Stimulated activated naive B cell treated with anti-CD40 and anti-IgM and Interleukin-4, amounts not matched to agents 10 μg/mL and 1 μg/mL and 100 μg/mL, for 72 hours (primary cell): ENCODE measurements around the gene KCNJ1.
A peak's percentile ranks its signal among the peaks of the same experiment; 100 is the strongest.

Experiments used
- ATAC-seq, 2 donors: fragments of 150-1000 bp; cut with Tn5 transposase; replicated peaks; 2 replicates each; pipeline ENCODE4 v1.10.0; 2021; ENCODE audit warnings: moderate library complexity in 1 of 2
- DNase-seq: peaks from one replicate; pipeline ENCODE4 v3.0.0; 2021
- H3K27ac Mint-ChIP-seq: one replicate; pipeline ENCODE4 v1.8.0; 2022; ENCODE audit warnings: mild to moderate bottlenecking, mixed read lengths
- H3K27me3 Mint-ChIP-seq, 2 donors: one replicate each; pipeline ENCODE4 v1.8.0; 2022; ENCODE audit warnings: mixed read lengths in 2 of 2
- H3K36me3 Mint-ChIP-seq, 2 donors: one replicate each; pipeline ENCODE4 v1.8.0; 2022; ENCODE audit warnings: mixed read lengths in 2 of 2, mild to moderate bottlenecking in 1 of 2
- H3K4me1 Mint-ChIP-seq, 2 donors: one replicate each; pipeline ENCODE4 v1.8.0; 2022; ENCODE audit warnings: mixed read lengths in 2 of 2, mild to moderate bottlenecking in 1 of 2
- H3K4me3 Mint-ChIP-seq, 2 donors: one replicate each; pipeline ENCODE4 v1.8.0; 2022; ENCODE audit warnings: mild to moderate bottlenecking in 2 of 2, mixed read lengths in 2 of 2, moderate library complexity in 1 of 2
- H3K9me3 Mint-ChIP-seq, 2 donors: one replicate each; pipeline ENCODE4 v1.8.0; 2022; ENCODE audit warnings: mixed read lengths in 2 of 2, mild to moderate bottlenecking in 1 of 2

The KCNJ1 gene

DNA sequence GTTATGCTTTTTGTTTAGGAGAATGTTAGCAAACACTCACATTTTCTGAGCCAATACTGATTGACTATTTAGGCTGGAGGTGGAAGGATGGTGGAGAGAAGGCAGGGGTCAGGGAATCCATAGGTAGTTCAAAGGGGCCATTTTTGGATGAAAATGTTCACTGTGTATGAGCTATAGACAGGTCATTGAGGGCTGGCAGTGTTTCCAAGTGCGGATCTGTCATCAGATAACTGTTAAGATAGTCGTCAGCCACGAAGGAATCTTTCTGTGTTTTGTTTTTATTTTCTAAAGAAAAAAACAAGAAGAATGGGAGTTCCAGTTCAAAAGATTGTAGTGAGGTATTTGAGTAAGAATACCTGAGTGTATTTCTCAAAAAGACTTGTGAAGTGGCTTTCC is 27.2 kb upstream of the KCNJ1 start:
- H3K36me3 Mint-ChIP-seq, result no peaks in the 10 kb centered on the region
- ATAC-seq, result no peak
- H3K4me1 Mint-ChIP-seq, result peaks cover 19 to 48% of the 10 kb centered on the region in 2 donors
- no peak overlapping the region for H3K4me3 Mint-ChIP-seq
- H3K27me3 Mint-ChIP-seq, result peaks cover 76 to 90% of the 10 kb centered on the region in 2 donors
- no peaks in the 10 kb centered on the region for H3K9me3 Mint-ChIP-seq
- H3K27ac Mint-ChIP-seq, result no peak overlapping the region
- no peak for DNase-seq

DNA sequence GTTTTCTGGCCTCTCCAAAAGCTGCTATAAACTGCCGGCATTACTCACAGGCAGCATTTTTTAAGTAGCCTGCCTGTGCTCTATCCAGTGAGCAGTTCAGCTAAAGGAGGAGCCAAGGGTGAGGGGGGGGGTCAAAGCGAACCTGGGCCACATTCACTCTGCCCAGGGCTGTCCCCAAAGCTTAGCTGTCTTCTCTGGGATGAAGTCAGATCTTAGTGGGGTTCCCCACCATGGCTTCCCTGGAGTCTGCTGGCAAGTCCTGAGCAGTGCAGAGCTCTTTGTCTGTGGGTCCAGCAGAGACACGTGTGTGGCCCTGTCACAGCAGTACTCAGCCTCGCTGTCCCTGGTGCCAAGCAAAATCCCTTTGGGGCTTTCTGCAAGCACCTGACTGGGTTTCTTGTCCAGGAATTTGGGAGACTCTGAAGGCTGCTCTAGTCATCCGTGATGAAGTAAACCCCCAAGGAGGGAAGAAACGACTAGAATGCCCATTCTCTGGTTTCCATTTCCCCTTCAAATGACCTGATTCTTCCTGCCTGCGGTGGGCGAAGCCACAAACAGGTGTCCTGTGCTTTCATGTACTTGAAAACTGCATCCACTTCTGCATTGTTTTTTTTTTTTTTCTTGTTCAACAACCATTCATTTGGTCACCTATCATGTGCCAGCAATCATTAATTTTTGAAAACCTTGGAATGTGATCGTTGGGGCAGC is 26.6 kb upstream of the KCNJ1 start:
- ATAC-seq, result peak; percentile 55 to 56
- no peak overlapping the region for H3K27ac Mint-ChIP-seq

DNA sequence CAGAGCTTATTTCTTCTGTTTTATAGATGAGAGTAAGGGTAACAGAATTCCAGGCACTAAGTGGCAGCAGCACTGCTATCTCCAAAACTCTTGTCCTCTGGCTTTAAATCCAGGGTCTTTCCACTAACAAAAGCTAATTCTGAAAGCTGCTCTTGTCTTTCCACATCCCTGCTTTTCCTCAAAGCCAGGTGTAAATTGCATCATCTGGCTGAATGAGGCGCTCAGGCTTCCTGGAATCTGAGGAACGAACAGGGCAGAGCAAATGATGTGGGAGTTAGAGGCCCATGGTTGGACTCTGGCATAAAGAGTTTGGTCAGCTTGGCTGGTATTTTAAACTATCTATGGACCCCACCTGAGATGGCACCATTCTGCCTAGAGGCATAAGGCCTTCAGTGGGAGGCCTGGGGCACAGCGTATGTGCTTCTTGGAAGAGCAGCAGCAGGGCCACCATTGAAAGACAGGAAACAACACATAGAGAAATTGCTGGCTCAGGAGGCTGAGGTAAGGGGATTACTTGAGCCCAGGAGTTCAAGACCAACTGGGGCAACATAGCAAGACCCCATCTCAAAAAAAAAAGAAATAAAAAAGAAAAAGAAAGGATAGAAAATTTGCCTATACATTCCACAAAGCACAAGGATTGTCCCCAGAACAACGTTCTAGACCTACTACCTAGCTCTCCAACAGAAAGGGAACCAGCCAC is 25.9 kb upstream of the KCNJ1 start:
- Mint-ChIP-seq H3K4me3 (no peak overlapping the region), H3K27ac (no peak overlapping the region), H3K27me3 (peaks cover 73 to 90% of the 10 kb centered on the region in 2 donors), H3K4me1 (peaks cover 17 to 38% of the 10 kb centered on the region in 2 donors), H3K9me3 (no peaks in the 10 kb centered on the region), H3K36me3 (no peaks in the 10 kb centered on the region)
- ATAC-seq (no peak), DNase-seq (no peak)

More for the DNA sequence above, 26.6 kb upstream of the KCNJ1 start:
- Mint-ChIP-seq H3K4me3 (no peak overlapping the region), H3K9me3 (no peaks in the 10 kb centered on the region), H3K36me3 (no peaks in the 10 kb centered on the region), H3K4me1 (peaks cover 19 to 44% of the 10 kb centered on the region in 2 donors), H3K27me3 (peaks cover 73 to 90% of the 10 kb centered on the region in 2 donors)
- no peak for DNase-seq

DNA sequence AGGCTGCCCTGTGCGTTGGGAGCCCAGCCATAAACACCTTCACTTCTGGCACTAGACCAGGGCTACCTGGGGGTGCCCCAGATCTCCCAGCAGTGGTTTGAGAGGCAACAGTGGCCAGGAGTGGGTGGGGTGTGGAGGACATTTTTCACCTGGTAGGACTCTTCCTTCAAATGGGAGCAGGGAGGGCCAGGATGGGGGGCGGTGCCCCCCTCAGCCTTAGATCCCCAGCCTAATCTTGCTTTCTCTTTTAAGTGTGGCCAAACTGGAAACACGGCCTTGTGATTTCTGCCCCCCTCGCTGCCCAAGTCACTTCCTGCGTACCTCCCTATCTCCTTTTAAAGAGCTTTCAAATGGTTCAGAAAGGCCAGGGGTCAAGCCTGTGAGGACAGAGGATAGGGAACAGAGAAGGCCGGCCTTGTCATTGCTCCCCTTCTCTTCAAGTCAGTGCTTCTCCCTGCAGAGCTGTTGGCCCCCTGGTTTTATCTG is 24.9 kb upstream of the KCNJ1 start:
- H3K4me3 Mint-ChIP-seq, result peak overlapping the region; percentile 58 to 71
- H3K27ac Mint-ChIP-seq, result no peak overlapping the region
- peaks cover 72 to 87% of the 10 kb centered on the region in 2 donors for H3K27me3 Mint-ChIP-seq
- no peaks in the 10 kb centered on the region for H3K9me3 Mint-ChIP-seq
- H3K4me1 Mint-ChIP-seq, result peaks cover 17 to 38% of the 10 kb centered on the region in 2 donors
- no peaks in the 10 kb centered on the region for H3K36me3 Mint-ChIP-seq
- ATAC-seq, result no peak
- DNase-seq, result no peak

DNA sequence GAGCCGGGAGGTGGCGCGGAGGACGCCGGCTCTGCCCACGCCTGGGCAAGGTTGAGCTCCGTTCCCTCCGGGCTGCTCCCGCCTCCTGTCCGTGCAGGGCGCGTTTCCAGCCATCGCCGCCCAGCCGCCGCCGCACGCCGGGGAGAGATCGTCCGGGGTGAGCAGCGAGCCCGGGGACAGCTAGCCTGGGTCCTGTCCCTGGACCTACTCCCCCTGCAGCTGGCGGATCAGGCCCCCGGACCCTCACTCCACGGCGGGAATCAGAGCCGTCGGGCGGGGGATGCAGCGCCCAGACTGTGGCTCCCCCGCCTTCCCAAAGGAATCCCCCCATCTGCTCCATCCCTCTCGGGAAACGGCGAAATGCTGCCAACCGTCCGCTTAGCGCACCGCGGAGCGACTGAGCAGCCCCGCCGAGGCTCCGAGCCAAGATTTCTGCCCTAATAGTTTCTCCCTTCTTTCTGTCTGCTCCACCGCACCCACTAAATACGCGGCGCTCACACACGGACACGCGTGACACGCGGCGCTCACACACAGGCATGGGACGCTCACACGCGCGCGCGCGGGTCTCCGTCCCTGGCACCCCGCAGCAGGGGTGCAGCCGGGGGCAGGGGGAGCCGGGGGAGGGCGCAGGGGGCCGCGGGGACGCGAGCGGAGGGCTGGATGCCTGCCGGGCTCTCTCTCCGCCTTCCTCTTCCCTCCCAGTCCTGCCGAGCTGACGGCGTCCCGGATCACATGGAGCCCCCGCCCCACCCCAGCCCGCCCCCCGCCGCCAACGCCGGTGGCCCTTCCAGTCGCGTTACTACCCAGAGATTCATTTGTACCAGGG is 23.7 kb upstream of the KCNJ1 start, which contains the start of gene KCNJ5:
TSS of gene KCNJ5 (plus strand) at position 814 of the 826 bp plus-strand sequence. CDS start 19,918 bp downstream, outside the sequence.
- H3K27me3 Mint-ChIP-seq, result peaks cover 76 to 89% of the 10 kb centered on the region in 2 donors
- ATAC-seq (peak; percentile 32 to 42), DNase-seq (no peak)
- H3K4me1 Mint-ChIP-seq, result peaks cover 17 to 38% of the 10 kb centered on the region in 2 donors
- H3K9me3 Mint-ChIP-seq, result no peaks in the 10 kb centered on the region
- H3K4me3 Mint-ChIP-seq, result peak within 1 kb of the TSS; percentile 70 to 71
- no peaks in the 10 kb centered on the region for H3K36me3 Mint-ChIP-seq
- no peak within 1 kb of the TSS for H3K27ac Mint-ChIP-seq

DNA sequence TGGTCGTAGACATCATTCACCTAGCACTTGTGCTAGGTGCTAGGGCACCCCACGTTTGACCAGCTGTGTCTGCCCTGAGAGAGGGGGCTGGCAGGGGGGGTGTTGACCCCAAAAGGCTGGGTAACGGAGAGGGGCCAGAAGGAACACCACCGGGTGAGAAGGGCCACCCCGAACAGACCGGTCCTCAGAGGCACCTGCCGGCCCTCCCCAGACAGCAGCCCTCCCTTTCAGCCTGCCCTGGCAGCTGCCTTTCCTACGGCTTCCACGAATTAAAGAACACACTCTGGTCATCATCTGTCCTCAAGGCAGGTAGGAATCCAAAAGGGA is 23.1 kb upstream of the KCNJ1 start:
- ATAC-seq (peak in 1 of 2 donors; percentile 10), DNase-seq (no peak)
- Mint-ChIP-seq H3K27ac (no peak overlapping the region), H3K27me3 (peaks cover 76 to 90% of the 10 kb centered on the region in 2 donors), H3K36me3 (no peaks in the 10 kb centered on the region), H3K9me3 (no peaks in the 10 kb centered on the region), H3K4me3 (peak overlapping the region; percentile 70 to 71), H3K4me1 (peaks cover 17 to 38% of the 10 kb centered on the region in 2 donors)

DNA sequence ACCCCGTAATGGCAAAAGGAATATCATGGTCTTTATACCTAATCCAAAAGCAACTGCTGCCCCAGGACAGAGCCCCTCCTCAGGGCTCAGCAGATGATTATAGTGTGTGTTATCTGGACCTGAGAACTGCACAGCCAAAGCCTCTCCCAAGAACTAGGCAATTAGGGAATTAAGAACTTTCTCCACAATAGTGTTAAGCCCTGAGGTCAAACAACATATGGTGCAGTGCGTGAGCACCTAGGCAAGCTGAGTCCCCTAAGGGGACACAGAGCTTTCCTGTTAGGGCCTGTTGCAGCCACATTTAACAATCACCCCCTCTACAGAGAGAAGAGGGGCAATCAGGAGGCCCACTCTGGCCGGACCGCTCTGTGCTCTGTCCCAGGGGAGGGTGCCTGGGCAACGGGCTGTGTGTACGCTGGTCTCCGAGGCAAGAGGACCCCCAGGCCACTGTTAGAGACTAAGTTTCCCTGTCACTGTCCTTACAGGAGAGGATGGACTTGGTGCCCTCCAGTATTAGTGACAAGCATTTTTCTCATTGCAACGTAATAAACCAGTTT is 22.6 kb upstream of the KCNJ1 start:
- DNase-seq, result no peak
- H3K27ac Mint-ChIP-seq, result no peak overlapping the region
- peaks cover 17 to 38% of the 10 kb centered on the region in 2 donors for H3K4me1 Mint-ChIP-seq
- ATAC-seq, result no peak
- H3K27me3 Mint-ChIP-seq, result peaks cover 78 to 90% of the 10 kb centered on the region in 2 donors
- no peak overlapping the region for H3K4me3 Mint-ChIP-seq
- no peaks in the 10 kb centered on the region for H3K36me3 Mint-ChIP-seq
- no peaks in the 10 kb centered on the region for H3K9me3 Mint-ChIP-seq

DNA sequence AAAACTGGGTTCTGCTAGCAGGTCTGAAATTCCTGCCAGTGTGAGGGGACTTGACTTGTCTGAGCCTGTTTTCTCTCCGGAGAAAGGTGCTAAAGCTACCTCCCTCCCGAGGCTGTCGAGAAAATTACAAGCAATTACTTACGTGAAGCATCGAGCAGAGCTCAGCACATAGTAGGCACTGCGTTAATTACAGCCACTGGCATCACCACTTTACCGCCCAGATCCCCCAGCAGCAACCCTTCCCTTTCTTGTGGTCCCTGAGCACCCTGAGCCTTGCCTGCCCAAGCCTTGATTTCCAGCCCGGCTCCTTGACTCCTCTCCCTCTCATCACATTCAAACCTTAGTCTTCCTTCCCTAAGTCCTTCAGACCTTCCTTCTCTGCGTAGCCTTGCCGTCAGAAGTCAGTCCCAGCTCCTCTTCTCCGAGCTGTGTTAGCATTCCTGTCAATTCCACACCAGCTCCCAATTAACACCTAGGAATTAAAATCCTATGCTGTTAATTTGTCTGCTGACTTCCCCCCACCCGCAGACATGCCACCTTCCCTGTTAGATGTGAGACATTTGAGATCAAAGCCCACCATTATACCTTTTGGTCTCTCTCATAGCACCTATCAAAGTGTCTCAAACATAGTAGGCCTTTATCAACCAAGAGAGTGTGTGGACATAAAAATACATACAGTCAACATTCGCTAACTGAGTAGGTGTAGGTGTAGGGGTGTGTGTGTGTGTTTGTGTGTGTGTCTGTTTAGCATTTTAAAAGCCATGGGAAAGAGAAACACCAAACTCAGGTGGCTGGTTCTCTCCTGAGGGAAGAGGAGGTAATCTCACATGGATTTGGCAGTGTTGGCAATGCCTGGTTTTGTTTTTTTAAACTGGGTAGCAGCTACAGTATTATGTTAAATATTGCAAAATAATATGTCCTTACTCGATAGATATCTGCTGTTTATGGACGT is 21.2 kb upstream of the KCNJ1 start:
- no peak for DNase-seq
- Mint-ChIP-seq H3K9me3 (no peaks in the 10 kb centered on the region), H3K4me3 (no peak overlapping the region), H3K27me3 (peaks cover 79 to 88% of the 10 kb centered on the region in 2 donors), H3K36me3 (no peaks in the 10 kb centered on the region), H3K27ac (no peak overlapping the region), H3K4me1 (peaks cover 13 to 27% of the 10 kb centered on the region in 2 donors)
- no peak for ATAC-seq

DNA sequence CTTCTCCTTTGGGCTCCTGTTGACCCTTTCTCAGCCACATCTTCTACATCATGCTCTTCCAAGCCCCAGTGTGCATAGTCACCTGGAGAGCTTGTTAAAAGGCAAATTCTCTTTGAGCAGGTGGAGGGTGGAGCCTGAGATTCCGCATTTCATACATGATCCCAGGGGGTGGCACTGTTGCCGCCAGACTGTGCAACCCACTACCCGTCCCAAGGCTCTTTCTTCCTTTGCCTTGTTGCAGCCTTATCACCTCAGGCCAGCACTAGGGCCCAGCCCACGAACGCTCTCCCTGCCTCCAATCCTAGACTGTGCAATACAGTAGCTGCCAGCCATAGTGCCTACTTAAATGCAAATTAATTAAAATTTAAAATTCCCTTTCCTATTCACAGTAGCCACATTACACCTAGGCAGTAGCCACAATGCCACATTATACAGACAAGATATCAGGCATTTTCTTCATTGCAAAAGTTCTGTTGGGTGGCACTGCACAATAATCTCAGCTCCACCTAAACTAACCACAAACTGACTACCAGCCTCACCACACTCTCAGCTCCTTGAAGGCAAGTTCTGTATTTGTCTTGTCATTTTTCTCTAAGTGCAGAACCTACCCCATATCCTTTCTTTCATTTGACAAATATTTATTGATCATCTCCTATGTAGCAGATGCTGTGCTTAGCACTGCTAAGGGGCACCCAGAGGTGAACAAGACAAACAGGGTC is 19.5 kb upstream of the KCNJ1 start:
- DNase-seq (no peak), ATAC-seq (peak; percentile 37 to 45)
- H3K27ac Mint-ChIP-seq, result no peak overlapping the region
- H3K9me3 Mint-ChIP-seq, result no peaks in the 10 kb centered on the region
- H3K4me3 Mint-ChIP-seq, result no peak overlapping the region
- H3K36me3 Mint-ChIP-seq, result no peaks in the 10 kb centered on the region
- peaks cover 80 to 88% of the 10 kb centered on the region in 2 donors for H3K27me3 Mint-ChIP-seq
- H3K4me1 Mint-ChIP-seq, result peaks cover 8 to 15% of the 10 kb centered on the region in 2 donors

DNA sequence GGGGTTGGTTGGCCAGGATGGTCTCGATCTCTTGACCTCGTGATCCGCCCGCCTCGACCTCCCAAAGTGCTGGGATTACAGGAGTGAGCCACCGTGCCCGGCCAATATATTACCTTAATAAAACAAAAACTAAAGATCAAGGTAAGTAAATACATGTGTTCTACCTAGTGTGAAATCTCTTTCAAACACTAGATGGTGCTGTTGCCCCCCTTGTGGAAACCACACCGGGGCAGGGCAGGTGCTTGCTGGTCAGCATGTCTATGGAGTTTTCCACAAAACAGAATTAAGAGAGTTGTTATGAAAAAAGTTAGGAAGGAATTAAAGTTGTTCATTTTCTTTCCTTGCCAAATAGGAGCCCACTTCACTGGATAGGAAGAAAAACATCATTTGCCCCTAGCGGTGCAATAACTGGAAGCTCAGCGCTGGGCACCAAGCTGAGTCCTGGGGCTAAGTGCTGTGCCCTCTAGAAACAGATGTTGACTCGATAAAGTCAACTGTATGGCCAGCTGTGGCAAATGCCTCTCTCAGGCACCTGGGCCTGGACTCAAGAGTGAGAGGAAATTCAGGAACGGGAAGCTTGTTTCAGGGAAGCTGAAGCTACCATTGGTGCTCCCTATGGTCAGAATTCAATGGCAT is 17.7 kb upstream of the KCNJ1 start:
- Mint-ChIP-seq H3K4me1 (no peaks in the 10 kb centered on the region), H3K27ac (no peak overlapping the region), H3K27me3 (peaks cover 74 to 89% of the 10 kb centered on the region in 2 donors), H3K36me3 (no peaks in the 10 kb centered on the region), H3K9me3 (no peaks in the 10 kb centered on the region), H3K4me3 (no peak overlapping the region)
- peak; percentile 53 for DNase-seq
- peak; percentile 92 to 94 for ATAC-seq

DNA sequence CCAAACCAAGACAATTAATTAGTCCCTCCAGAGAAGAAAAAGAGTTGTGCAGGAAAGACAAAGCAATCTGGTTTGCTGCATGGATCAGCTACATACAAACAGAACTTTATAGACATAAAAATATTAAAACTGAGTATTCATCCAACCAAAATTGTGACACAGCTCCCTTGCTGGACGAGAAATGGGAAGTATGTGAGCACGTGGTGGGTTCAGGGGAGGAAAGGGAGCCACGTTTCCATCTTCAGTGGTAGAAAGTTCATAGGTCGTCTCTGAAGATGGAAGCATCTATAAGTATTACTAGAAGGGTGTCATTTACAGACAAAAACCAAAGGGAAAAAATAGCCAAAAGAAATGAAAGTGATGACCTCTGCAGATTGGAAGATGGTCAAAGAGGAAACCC is 17.0 kb upstream of the KCNJ1 start:
- H3K4me3 Mint-ChIP-seq, result no peak overlapping the region
- H3K4me1 Mint-ChIP-seq, result no peaks in the 10 kb centered on the region
- DNase-seq (no peak), ATAC-seq (no peak)
- no peaks in the 10 kb centered on the region for H3K9me3 Mint-ChIP-seq
- H3K36me3 Mint-ChIP-seq, result no peaks in the 10 kb centered on the region
- peaks cover 67 to 84% of the 10 kb centered on the region in 2 donors for H3K27me3 Mint-ChIP-seq
- H3K27ac Mint-ChIP-seq, result no peak overlapping the region

DNA sequence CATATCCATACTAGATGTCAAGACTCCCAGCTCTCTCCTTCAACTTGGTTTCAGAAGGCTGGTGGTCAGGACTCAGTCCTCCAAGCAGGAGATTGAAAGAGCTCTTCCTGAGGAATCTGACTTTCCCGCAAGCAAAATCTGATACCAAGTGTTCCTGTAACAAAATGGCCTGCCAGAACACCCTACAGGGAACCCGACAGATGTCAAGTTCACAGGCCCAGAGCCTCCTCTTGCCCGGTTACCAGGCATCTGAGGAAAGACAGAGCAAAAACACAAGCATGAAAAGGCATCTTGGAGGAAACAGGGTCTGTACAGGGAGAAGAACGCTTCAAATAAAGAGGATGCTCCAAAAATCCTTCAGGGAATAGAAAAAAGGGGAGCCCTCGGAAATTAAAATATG is 15.4 kb upstream of the KCNJ1 start:
- DNase-seq (no peak), ATAC-seq (no peak)
- H3K27ac Mint-ChIP-seq, result no peak overlapping the region
- H3K9me3 Mint-ChIP-seq, result no peaks in the 10 kb centered on the region
- H3K4me1 Mint-ChIP-seq, result no peaks in the 10 kb centered on the region
- no peak overlapping the region for H3K4me3 Mint-ChIP-seq
- no peaks in the 10 kb centered on the region for H3K36me3 Mint-ChIP-seq
- H3K27me3 Mint-ChIP-seq, result peaks cover 61 to 82% of the 10 kb centered on the region in 2 donors
